HL-60 (cell line): ENCODE results near the gene LYPD4.
"Not testable (repeated sequence)": the region's sequence is repeated elsewhere in the genome, so short reads cannot be mapped to it uniquely, and the experiment has no call there.

Experiments
- DNase-seq, 2 experiments: peaks; one replicate each; pipeline ENCODE4 v3.0.0-alpha.2; 2010 to 2020; ENCODE audit warnings: low read depth in 1 of 2, low spot score in 1 of 2
- H3K27ac ChIP-seq: fragments of 250-450 bp; sonication (Bioruptor Pico); replicated peaks from 2 replicates; pipeline ENCODE4 v1.5.1; 2020; ENCODE audit warnings: mild to moderate bottlenecking, moderate library complexity
- H3K27me3 ChIP-seq: fragments of 250-450 bp; sonication (Bioruptor Pico); 2 replicates; pipeline ENCODE4 v1.5.1; 2021; ENCODE audit warnings: mild to moderate bottlenecking, moderate library complexity; ENCODE audit not compliant: insufficient read depth, poor library complexity, severe bottlenecking
- H3K4me3 ChIP-seq: replicated peaks from 2 replicates; pipeline ENCODE4 v1.5.1; 2011; ENCODE audit warnings: mild to moderate bottlenecking, control low read depth, low read length; ENCODE audit not compliant: insufficient read depth
- CTCF ChIP-seq: IDR thresholded peaks from one replicate; pipeline ENCODE4 v1.5.1; 2011; ENCODE audit warnings: low read length, control low read depth, inconsistent platforms; ENCODE audit not compliant: insufficient read depth
- GABPA ChIP-seq: IDR thresholded peaks from 2 replicates; pipeline ENCODE4 v1.6.1; 2012; ENCODE audit warnings: low read depth
- POLR2AphosphoS5 ChIP-seq: IDR thresholded peaks from 2 replicates; pipeline ENCODE4 v1.6.1; 2012; ENCODE audit warnings: low read depth
- REST ChIP-seq: IDR thresholded peaks from 2 replicates; pipeline ENCODE4 v1.6.1; 2012; ENCODE audit warnings: low read depth; ENCODE audit not compliant: insufficient replicate concordance
- SPI1 ChIP-seq: IDR thresholded peaks from 2 replicates; pipeline ENCODE4 v1.6.1; 2012; ENCODE audit warnings: low read depth, mild to moderate bottlenecking, borderline replicate concordance
- microRNA-seq: library from miRNA; unstranded; fragments of <30 nt; microRNA quantifications from one replicate; pipeline ENCODE4, GENCODE V29; 2018

Gene LYPD4

GRCh38 chr19:41792513-41793413 lies 51.7 kb downstream of the LYPD4 start:
- Histone ChIP-seq H3K4me3 (no peak overlapping the region), H3K27me3 (no peaks in the 10 kb centered on the region), H3K27ac (no peak overlapping the region)
- TF ChIP-seq GABPA (no peak), SPI1 (peak; percentile 53; the same call in 1 of the 2 replicates), POLR2AphosphoS5 (no peak), CTCF (peak; percentile 69), REST (no peak)
- DNase-seq = peak; percentile 59 to 69

- H3K4me3 ChIP-seq, H3K27ac ChIP-seq, DNase-seq, H3K27me3 ChIP-seq: not testable (repeated sequence)
Observed at GRCh38 chr19:41789053-41789452, 55.4 kb downstream of the LYPD4 start.

- not testable (repeated sequence) for H3K27ac ChIP-seq, H3K4me3 ChIP-seq, H3K27me3 ChIP-seq, DNase-seq
Observed at GRCh38 chr19:41788518-41788917, 56.0 kb downstream of the LYPD4 start.

Small RNA genes lying within 50 kb of the gene (microRNA-seq; reads per million reads assigned to microRNA genes)
- gene MIR6797 = 1.2 reads per million
